K562 (cell line): ENCODE measurements around the gene SENP8. TPM values are rescaled to one million over a fixed set of nuclear protein-coding genes. Genes with fewer than 3 reads are reported as not detected.

Source experiments
- ATAC-seq: fragments of 200-7000 bp; cut with Tn5 transposase; 3 replicates; pipeline ENCODE4 v1.9.1; 2020; ENCODE audit warnings: moderate library complexity
- BruUV-seq: library from RNA; stranded (reverse); fragments of 400-500 nt; replicated peaks from 2 replicates; lab custom pipeline; 2021; lab: Mats Ljungman, UMichigan
- CTCF ChIA-PET: fragments of 300-600 bp; formaldehyde crosslinking; extraction: SDS; loops from one replicate; lab custom pipeline; 2021; ENCODE audit warnings: low intra/inter-chr PET ratio; lab: Yijun Ruan, JAX
- POLR2A ChIA-PET: fragments of 300-600, 350-650 bp; sonication (Branson Sonifier 250); formaldehyde crosslinking; extraction: SDS; loops from one replicate; lab custom pipeline; 2021; ENCODE audit warnings: antibody characterized with exemption, inconsistent platforms; lab: Yijun Ruan, JAX
- DNase-seq, 4 experiments: peaks; one replicate each; pipeline versions ENCODE4 v3.0.0 to v3.0.0-alpha.2; 2011 to 2018; ENCODE audit warnings: low spot score in 3 of 4, mixed read lengths in 3 of 4; ENCODE audit errors: extremely low read depth in 1 of 4
- FAIRE-seq: peaks from 2 replicates; lab custom pipeline; 2011; peaks lifted over from hg19 to GRCh38; lab: Jason Lieb, UNC
- H2AFZ ChIP-seq: 2 replicates; pipeline ENCODE4 v1.6.0; 2011; ENCODE audit warnings: low read depth, low read length, control low read depth, inconsistent platforms
- H3K27ac ChIP-seq: fragments of 200-600 bp; 3 replicates; pipeline ENCODE4 v1.8.0; 2011; ENCODE audit warnings: low read depth, mild to moderate bottlenecking, control low read depth, inconsistent platforms, low read length, moderate library complexity, mixed read lengths; ENCODE audit errors: extremely low read depth
- H3K27me3 ChIP-seq, 2 experiments: fragments of 300-600 bp in 1 of 2; 2 replicates in 1 of 2; 3 replicates in 1 of 2; pipeline versions ENCODE4 v1.6.0 to v1.8.0; 2011; ENCODE audit warnings: inconsistent platforms in 2 of 2, low read length in 2 of 2, mild to moderate bottlenecking in 1 of 2, mixed read lengths in 1 of 2, moderate library complexity in 1 of 2; ENCODE audit not compliant: control insufficient read depth in 2 of 2, insufficient read depth in 2 of 2
- H3K36me3 ChIP-seq: fragments of 300-600 bp; 3 replicates; pipeline ENCODE4 v1.8.0; 2011; ENCODE audit warnings: mild to moderate bottlenecking, low read length, inconsistent platforms; ENCODE audit not compliant: control insufficient read depth, insufficient read depth
- H3K4me1 ChIP-seq, 2 experiments: fragments of 200-600 bp in 1 of 2; replicated peaks in 1 of 2; 2 replicates in 1 of 2; 3 replicates in 1 of 2; pipeline versions ENCODE4 v1.5.1 to v1.8.0; 2011; ENCODE audit warnings: inconsistent platforms in 2 of 2, low read length in 2 of 2, mild to moderate bottlenecking in 1 of 2, mixed read lengths in 1 of 2, moderate library complexity in 1 of 2; ENCODE audit not compliant: control insufficient read depth in 2 of 2, insufficient read depth in 2 of 2
- H3K4me2 ChIP-seq: 2 replicates; pipeline ENCODE4 v1.6.1; 2011; ENCODE audit warnings: low read length, control low read depth, inconsistent platforms, mixed read lengths; ENCODE audit not compliant: insufficient read depth
- H3K4me3 ChIP-seq: fragments of 200-600 bp; sonication (generic), shearing (Covaris generic); 2 replicates; pipeline ENCODE4 v1.5.1; 2016; ENCODE audit warnings: control low read depth, inconsistent platforms
- H3K79me2 ChIP-seq: fragments of 200-600 bp; 3 replicates; pipeline ENCODE4 v1.8.0; 2011; ENCODE audit warnings: low read length, inconsistent platforms; ENCODE audit not compliant: control insufficient read depth, insufficient read depth
- H3K9ac ChIP-seq, 2 experiments: 2 replicates each; pipeline versions ENCODE4 v1.6.0 to v1.6.1; 2011; ENCODE audit warnings: low read depth in 2 of 2, low read length in 2 of 2, control low read depth in 1 of 2, inconsistent platforms in 1 of 2, mild to moderate bottlenecking in 1 of 2, mixed read lengths in 1 of 2; ENCODE audit not compliant: insufficient read depth in 1 of 2
- H3K9me1 ChIP-seq: one replicate; pipeline ENCODE4 v1.6.0; 2011; ENCODE audit warnings: inconsistent platforms, mild to moderate bottlenecking, low read length, moderate library complexity; ENCODE audit not compliant: control insufficient read depth, insufficient read depth
- H3K9me3 ChIP-seq: replicated peaks from 2 replicates; pipeline ENCODE4 v1.5.1; 2011; ENCODE audit warnings: low read depth, low read length, inconsistent platforms; ENCODE audit not compliant: control insufficient read depth, insufficient read depth
- H4K20me1 ChIP-seq: replicated peaks from 2 replicates; pipeline ENCODE4 v1.6.1; 2011; ENCODE audit warnings: low read length, inconsistent platforms, mixed read lengths; ENCODE audit not compliant: control insufficient read depth, insufficient read depth
- BCOR ChIP-seq: fragments of 450-650 bp; IDR thresholded peaks from 2 replicates; pipeline ENCODE4 v1.6.1; 2016
- CEBPB ChIP-seq: fragments of 450-650 bp; IDR thresholded peaks from 2 replicates; pipeline ENCODE4 v1.6.1; 2016; ENCODE audit warnings: missing genetic modification characterization, missing compliant biosample characterization
- CEBPG ChIP-seq, 3 experiments: fragments of 200-800 bp in 1 of 3; sonication (Bioruptor generic) in 1 of 3; sonication (generic) in 1 of 3; formaldehyde crosslinking in 1 of 3; IDR thresholded peaks in 2 of 3; conservative IDR thresholded peaks in 1 of 3; 2 replicates each; pipeline versions ENCODE4 v1.6.1 to v1.8.0; 2016 to 2022; ENCODE audit warnings: missing compliant biosample characterization in 2 of 3, missing genetic modification characterization in 2 of 3, mild to moderate bottlenecking in 1 of 3, missing genetic modification reagents in 1 of 3
- COPS2 ChIP-seq: fragments of 450-650 bp; conservative IDR thresholded peaks from 2 replicates; pipeline ENCODE4 v1.6.1; 2016; ENCODE audit warnings: mild to moderate bottlenecking, moderate library complexity
- EGR1 ChIP-seq: fragments of 450-650 bp; conservative IDR thresholded peaks from 2 replicates; pipeline ENCODE4 v1.6.1; 2017; ENCODE audit warnings: mild to moderate bottlenecking
- MTA1 ChIP-seq: fragments of 450-650 bp; IDR thresholded peaks from 2 replicates; pipeline ENCODE4 v1.6.1; 2017; ENCODE audit warnings: borderline replicate concordance
- NR2C2 ChIP-seq, 2 experiments: fragments of 200-800 bp in 1 of 2; sonication (Bioruptor generic) in 1 of 2; sonication (generic) in 1 of 2; formaldehyde crosslinking in 1 of 2; IDR thresholded peaks; 2 replicates each; pipeline versions ENCODE4 v1.6.1 to v1.8.0; 2016 to 2022; ENCODE audit warnings: mild to moderate bottlenecking in 1 of 2, missing compliant biosample characterization in 1 of 2, missing genetic modification characterization in 1 of 2, missing genetic modification reagents in 1 of 2
- PRDM10 ChIP-seq: fragments of 450-650 bp; IDR thresholded peaks from 2 replicates; pipeline ENCODE4 v1.6.1; 2018; ENCODE audit not compliant: partially characterized antibody
- PYGO2 ChIP-seq: fragments of 450-650 bp; IDR thresholded peaks from 2 replicates; pipeline ENCODE4 v1.6.1; 2016; ENCODE audit warnings: mild to moderate bottlenecking, missing genetic modification characterization, moderate library complexity, missing compliant biosample characterization
- ZNF263 ChIP-seq: sonication (generic); formaldehyde crosslinking; IDR thresholded peaks from 2 replicates; pipeline ENCODE4 v1.8.0; 2022; ENCODE audit warnings: mild to moderate bottlenecking, missing genetic modification reagents, borderline replicate concordance
- WGBS: fragments of 100-300 bp; shearing (Covaris generic); methylation state at CpG from one replicate; pipeline ENCODE4 v1.1.6; 2016; ENCODE audit warnings: low coverage, mixed read lengths; ENCODE audit not compliant: insufficient coverage; ENCODE audit errors: missing lambda C conversion rate; 5-methylcytosine and 5-hydroxymethylcytosine counted together
- in situ Hi-C: fragments of 300-500 bp; cut with MboI; formaldehyde crosslinking; loops from 4 replicates; pipeline ENCODE4 v1.15.0; 2018; ENCODE audit warnings: inconsistent platforms, mixed read lengths
- intact Hi-C: fragments of 100-400 bp; cut with micrococcal nuclease; formaldehyde crosslinking; loops from 2 replicates; pipeline ENCODE4 v1.14.2; 2022
- polyA plus RNA-seq, 8 experiments: library from polyadenylated mRNA; depleted of rRNA in 4 of 8; stranded (reverse) in 5 of 8; unstranded in 3 of 8; fragments of >200 nt; fragmentation: Nextera tagmentation in 2 of 8; fragmentation: Illumina TruSeq in 1 of 8; extraction: Ambion mirVana in 2 of 8; extraction: Trizol in 1 of 8; gene quantifications; 2 replicates each; pipeline versions ENCODE4 v1.2.1 to v1.2.3, GENCODE V29; 2011 to 2014; ENCODE audit warnings: inconsistent platforms in 1 of 8, missing spikeins in 1 of 8
- total RNA-seq, 7 experiments: library from RNA; depleted of rRNA in 6 of 7; stranded (reverse); fragments of >200 nt in 6 of 7; fragmentation: Illumina TruSeq in 2 of 7; extraction: Trizol in 2 of 7; gene quantifications; 2 replicates each; pipeline versions ENCODE4 v1.2.1 to v1.2.3, GENCODE V29; 2011 to 2021; ENCODE audit warnings: low replicate concordance in 1 of 7

Gene SENP8
- total and polyA plus RNA-seq, 9 of the 15 experiments (the other 6 are each of a cell fraction or from before 2014, with no cell fraction given) = 1.4 to 5.4 (median 2.4) TPM

- ChIA-PET CTCF (no interaction called here), POLR2A (interaction anchor here (0.9 kb wide), 1 partner anchor 16 kb away, joined by 3 read pairs; no protein-coding TSS in a partner anchor)
- no peak for ATAC-seq
- intact Hi-C loops = no loop called here
- Histone ChIP-seq H3K9ac (no peak overlapping the region), H3K4me1 (peaks cover 0 to 7% of the 10 kb centered on the region in 2 experiments; a peak in 1 of 5 replicates), H3K4me3 (no peak overlapping the region), H3K79me2 (no peaks in the 10 kb centered on the region), H3K27ac (no peak overlapping the region), H3K9me1 (no peaks in the 10 kb centered on the region), H3K9me3 (no peaks in the 10 kb centered on the region), H2AFZ (no peak overlapping the region), H3K4me2 (no peak overlapping the region), H4K20me1 (0 out of 2 replicates have a peak, but pooled peaks cover 4% of the 10 kb centered on the region), H3K36me3 (no peaks in the 10 kb centered on the region), H3K27me3 (peaks cover 39 to 52% of the 10 kb centered on the region in 2 experiments)
- TF ChIP-seq NR2C2 (CRISPR knock-in tag; IDR thresholded peaks at IDR 0.05) (no peak), NR2C2 (tag; IDR thresholded peaks at IDR 0.05) (no peak), ZNF263 (CRISPR knock-in tag) (no peak), BCOR (no peak), COPS2 (no peak), CEBPG (CRISPR knock-in tag; IDR thresholded peaks at IDR 0.05) (no peak), CEBPG (tag; conservative IDR thresholded peaks at IDR 0.05 in 1 of 2, IDR thresholded peaks at IDR 0.05 in 1 of 2) (peak; percentile 37 to 60; a peak in 2 of 4 replicates), CEBPB (tag) (peak; percentile 81), PYGO2 (tag) (no peak), MTA1 (no peak), PRDM10 (no peak), EGR1 (no peak)
- no peak for FAIRE-seq
- in situ Hi-C loops = no loop called here
- WGBS = 0% methylated on average over 3 of the region's 3 CpGs
- no TSS peak for BruUV-seq
- no peak for DNase-seq
These were observed 64.5 kb downstream of the SENP8 start for GRCh38 chr15:72182673-72183072.
